Neural crest cell (in vitro differentiated cells): ENCODE results near the gene SVIL. TPM values are rescaled to one million over a fixed set of nuclear protein-coding genes. Genes with fewer than 3 reads are reported as not detected.
"Not testable (repeated sequence)": the region's sequence is repeated elsewhere in the genome, so short reads cannot be mapped to it uniquely, and the experiment has no call there.

Source experiments
- DNase-seq: peaks from one replicate; pipeline ENCODE4 v3.0.0; 2021; ENCODE audit warnings: low read depth, mixed read lengths, low spot score
- H3K27ac Mint-ChIP-seq: one replicate; pipeline ENCODE4 v1.8.0; 2021; ENCODE audit warnings: mild to moderate bottlenecking, mixed read lengths; ENCODE audit not compliant: unreplicated experiment
- H3K27me3 Mint-ChIP-seq: 2 replicates; pipeline ENCODE4 v1.8.0; 2021; ENCODE audit warnings: low read depth, mild to moderate bottlenecking, mixed read lengths
- H3K36me3 Mint-ChIP-seq: 2 replicates; pipeline ENCODE4 v1.8.0; 2021; ENCODE audit warnings: low read depth, mild to moderate bottlenecking, mixed read lengths
- H3K4me1 Mint-ChIP-seq: 2 replicates; pipeline ENCODE4 v1.8.0; 2021; ENCODE audit warnings: mixed read lengths
- H3K4me3 Mint-ChIP-seq: one replicate; pipeline ENCODE4 v1.8.0; 2021; ENCODE audit warnings: mild to moderate bottlenecking, mixed read lengths
- H3K9me3 Mint-ChIP-seq: 2 replicates; pipeline ENCODE4 v1.8.0; 2021; ENCODE audit warnings: mixed read lengths
- CTCF ChIP-seq: fragments of 200-600 bp; sonication (generic); conservative IDR thresholded peaks from 2 replicates; pipeline ENCODE4 v1.5.0; 2021; ENCODE audit warnings: antibody characterized with exemption, mild to moderate bottlenecking
- total RNA-seq: library from RNA; stranded (reverse); gene quantifications from 2 replicates; pipeline ENCODE4 v1.2.1, GENCODE V29; 2021

SVIL gene
- total RNA-seq, 1 donor from 2014 or later = 57.5 TPM

GRCh38 chr10:29470355-29470705, 164.4 kb downstream of the SVIL start:
- H3K4me1 Mint-ChIP-seq = peaks cover under 1% of the 10 kb centered on the region
- no peaks in the 10 kb centered on the region for H3K9me3 Mint-ChIP-seq
- peak; percentile 27 for DNase-seq
- H3K36me3 Mint-ChIP-seq = peaks cover 30% of the 10 kb centered on the region
- TF ChIP-seq CTCF = peak; percentile 57
- peak overlapping the region; percentile 62 for H3K27ac Mint-ChIP-seq
- H3K4me3 Mint-ChIP-seq = no peak overlapping the region
- no peaks in the 10 kb centered on the region for H3K27me3 Mint-ChIP-seq

GRCh38 chr10:29469481-29470354, 165.1 kb downstream of the SVIL start:
- H3K36me3 Mint-ChIP-seq = peaks cover 32% of the 10 kb centered on the region
- no peak overlapping the region for H3K4me3 Mint-ChIP-seq
- no peaks in the 10 kb centered on the region for H3K27me3 Mint-ChIP-seq
- H3K27ac Mint-ChIP-seq = peak overlapping the region; percentile 62
- H3K4me1 Mint-ChIP-seq = peaks cover 3% of the 10 kb centered on the region
- no peak for DNase-seq
- no peak for TF ChIP-seq CTCF
- H3K9me3 Mint-ChIP-seq = no peaks in the 10 kb centered on the region

- Mint-ChIP-seq H3K4me1 (peaks cover 3% of the 10 kb centered on the region), H3K27ac (no peak overlapping the region), H3K36me3 (peaks cover 49% of the 10 kb centered on the region), H3K9me3 (peaks cover 2% of the 10 kb centered on the region), H3K4me3 (peak overlapping the region; percentile 47), H3K27me3 (no peaks in the 10 kb centered on the region)
- DNase-seq = no peak
- peak; percentile 47 for TF ChIP-seq CTCF
Observed at GRCh38 chr10:29465384-29465783, 169.4 kb downstream of the SVIL start.

- H3K27me3 Mint-ChIP-seq, DNase-seq, H3K9me3 Mint-ChIP-seq, H3K4me1 Mint-ChIP-seq, H3K4me3 Mint-ChIP-seq, H3K27ac Mint-ChIP-seq: not testable (repeated sequence)
- H3K36me3 Mint-ChIP-seq = peaks cover 50% of the 10 kb centered on the region
Observed at GRCh38 chr10:29464671-29465171, 170.1 kb downstream of the SVIL start.

GRCh38 chr10:29461042-29461441, 173.7 kb downstream of the SVIL start:
- Mint-ChIP-seq H3K27me3 (no peaks in the 10 kb centered on the region), H3K4me3 (no peak overlapping the region), H3K4me1 (peaks cover 3% of the 10 kb centered on the region), H3K36me3 (peaks cover 54% of the 10 kb centered on the region), H3K27ac (peak overlapping the region; percentile 86), H3K9me3 (peaks cover 5% of the 10 kb centered on the region)
- no peak for DNase-seq
- no peak for TF ChIP-seq CTCF

GRCh38 chr10:29458190-29458589, 176.6 kb downstream of the SVIL start:
- H3K27ac Mint-ChIP-seq, H3K27me3 Mint-ChIP-seq, H3K4me3 Mint-ChIP-seq, DNase-seq, H3K9me3 Mint-ChIP-seq, H3K4me1 Mint-ChIP-seq: not testable (repeated sequence)
- H3K36me3 Mint-ChIP-seq = peaks cover 47% of the 10 kb centered on the region
